ENCODE data around the gene PFDN1.

The PFDN1 gene

GRCh38 chr5:140248414-140248813 is 54.5 kb downstream of the PFDN1 start:
- DNase-seq (ENCODE audit: low read depth): no peak
- TF ChIP-seq CTCF (IDR thresholded peaks at IDR 0.05; ENCODE audit: insufficient read depth, low read depth, low read length, missing control alignments): no peak
- H3K4me3 ChIP-seq (ENCODE audit: low read length): no peak overlapping the region

GRCh38 chr5:140246378-140247122 is 56.4 kb downstream of the PFDN1 start:
- no peak overlapping the region for H3K4me3 ChIP-seq (ENCODE audit: low read length)
- DNase-seq (ENCODE audit: low read depth): peak; percentile 54
- no peak for TF ChIP-seq CTCF (IDR thresholded peaks at IDR 0.05; ENCODE audit: insufficient read depth, low read depth, low read length, missing control alignments)

GRCh38 chr5:140245926-140246325 is 57.0 kb downstream of the PFDN1 start:
- DNase-seq (ENCODE audit: low read depth): no peak
- no peak overlapping the region for H3K4me3 ChIP-seq (ENCODE audit: low read length)
- TF ChIP-seq CTCF (IDR thresholded peaks at IDR 0.05; ENCODE audit: insufficient read depth, low read depth, low read length, missing control alignments): no peak

DNA sequence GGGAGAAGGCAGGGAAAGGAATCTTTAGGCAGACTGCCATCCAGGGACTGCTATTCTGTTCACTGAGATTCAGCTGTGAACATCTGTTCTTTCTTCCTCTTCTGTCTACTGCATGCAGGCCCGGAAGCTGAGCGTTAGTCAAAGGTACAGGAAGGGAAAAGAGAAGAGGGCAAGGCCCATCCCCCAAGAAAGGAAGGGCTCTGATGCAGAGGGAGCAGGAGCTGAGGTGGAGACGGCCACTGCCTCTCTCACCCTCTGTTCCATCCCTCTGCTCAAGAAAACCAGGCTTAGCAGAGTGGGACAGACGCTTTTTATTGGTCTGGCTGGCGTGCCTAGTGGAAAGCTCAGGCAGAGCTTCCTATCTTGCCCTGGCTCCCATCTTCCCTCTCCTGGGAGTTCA is 57.6 kb downstream of the PFDN1 start:
- no peak overlapping the region for H3K4me3 ChIP-seq (ENCODE audit: low read length)
- DNase-seq (ENCODE audit: low read depth): no peak
- TF ChIP-seq CTCF (IDR thresholded peaks at IDR 0.05; ENCODE audit: insufficient read depth, low read depth, low read length, missing control alignments): no peak

- H3K4me3 ChIP-seq (ENCODE audit: low read length): no peak overlapping the region
- DNase-seq (ENCODE audit: low read depth): peak; percentile 92
- peak; percentile 83 for TF ChIP-seq CTCF (IDR thresholded peaks at IDR 0.05; ENCODE audit: insufficient read depth, low read depth, low read length, missing control alignments)
These were observed 58.3 kb downstream of the PFDN1 start for GRCh38 chr5:140244525-140245025.

DNA sequence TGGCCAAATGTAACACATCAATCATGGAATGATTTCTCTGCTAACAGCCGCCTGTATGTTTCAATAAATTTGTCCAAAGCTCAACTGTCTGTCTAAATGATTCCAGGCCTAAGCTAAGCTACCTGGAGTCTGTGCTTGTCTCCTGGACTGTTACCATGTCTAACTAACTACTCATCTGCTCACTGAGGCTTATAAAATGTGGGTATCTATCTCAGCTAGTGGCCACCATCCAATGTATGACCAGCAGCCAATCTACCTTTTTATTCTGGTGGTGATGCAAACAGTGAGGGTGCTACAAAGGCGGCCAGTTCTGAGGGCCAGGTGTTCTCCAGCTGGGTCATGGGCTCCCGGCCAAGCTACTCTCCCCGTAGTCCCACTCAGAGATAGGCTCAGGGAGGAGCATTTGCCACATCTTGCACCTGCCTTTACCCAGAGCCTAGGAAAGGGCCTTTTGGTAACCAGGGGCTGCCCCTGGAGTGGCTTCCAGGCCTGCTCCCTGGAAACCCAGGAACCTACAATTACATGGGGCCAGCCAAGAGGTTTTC is 59.1 kb downstream of the PFDN1 start:
- H3K4me3 ChIP-seq (ENCODE audit: low read length): no peak overlapping the region
- no peak for DNase-seq (ENCODE audit: low read depth)
- no peak for TF ChIP-seq CTCF (IDR thresholded peaks at IDR 0.05; ENCODE audit: insufficient read depth, low read depth, low read length, missing control alignments)
